Mucosa of descending colon (tissue), 3 donors: Measurements from ENCODE around the gene ITGAD. TPM values are rescaled to one million over a fixed set of nuclear protein-coding genes. Genes with fewer than 3 reads are reported as not detected.
A peak's percentile ranks its signal among the peaks of the same experiment; 100 is the strongest.

Source experiments
- ATAC-seq: fragments of 200-7000 bp; cut with Tn5 transposase; one replicate; pipeline ENCODE4 v1.9.1; 2020; ENCODE audit warnings: mild to moderate bottlenecking, moderate library complexity
- DNase-seq, 3 donors: peaks; one replicate each; pipeline ENCODE4 v3.0.0-alpha.2; 2020
- H3K36me3 ChIP-seq: fragments of 200-600 bp; one replicate; pipeline ENCODE4 v1.8.0; 2021; ENCODE audit warnings: low read depth, mild to moderate bottlenecking
- H3K4me1 ChIP-seq: fragments of 200-600 bp; one replicate; pipeline ENCODE4 v1.8.0; 2021; ENCODE audit warnings: low read depth, mild to moderate bottlenecking
- H3K4me3 ChIP-seq: fragments of 200-600 bp; one replicate; pipeline ENCODE4 v1.8.0; 2021; ENCODE audit warnings: mild to moderate bottlenecking
- H3K9me3 ChIP-seq: fragments of 200-600 bp; one replicate; pipeline ENCODE4 v1.8.0; 2021; ENCODE audit warnings: mild to moderate bottlenecking
- intact Hi-C, 2 donors: fragments of 100-400 bp; cut with DNase I in 1 of 2; cut with micrococcal nuclease in 1 of 2; formaldehyde crosslinking; loops; one replicate each; pipeline versions ENCODE4 v1.11.0 to v1.11.1; 2022; cut with DNase I, micrococcal nuclease
- total RNA-seq, 3 donors: library from RNA; stranded (reverse); fragmentation: NEBNext Ultra II Directional in 2 of 3; extraction: Animal tissue kit (Norgen Biotek cat#: 25700) in 2 of 3; gene quantifications; one replicate each; pipeline versions ENCODE4 v1.2.1 to v1.2.4, GENCODE V29; 2021 to 2023
- TF ChIP-seq, protein P1 (sequence below): fragments of 200-600 bp; IDR thresholded peaks from one replicate; pipeline ENCODE4 v1.8.0; 2022; ENCODE audit warnings: antibody characterized with exemption, mild to moderate bottlenecking
- donor health status: DM: no; HTN: no; CAD: no; lungs with moderate emphysema.
- donor health status: DM: no; HTN: no; CAD: no.
- donor health status: DM: no; HTN: yes; CAD: no.

ITGAD gene
- total RNA-seq, 3 donors from 2014 or later, result 0.41 TPM; not detected in 2

DNA sequence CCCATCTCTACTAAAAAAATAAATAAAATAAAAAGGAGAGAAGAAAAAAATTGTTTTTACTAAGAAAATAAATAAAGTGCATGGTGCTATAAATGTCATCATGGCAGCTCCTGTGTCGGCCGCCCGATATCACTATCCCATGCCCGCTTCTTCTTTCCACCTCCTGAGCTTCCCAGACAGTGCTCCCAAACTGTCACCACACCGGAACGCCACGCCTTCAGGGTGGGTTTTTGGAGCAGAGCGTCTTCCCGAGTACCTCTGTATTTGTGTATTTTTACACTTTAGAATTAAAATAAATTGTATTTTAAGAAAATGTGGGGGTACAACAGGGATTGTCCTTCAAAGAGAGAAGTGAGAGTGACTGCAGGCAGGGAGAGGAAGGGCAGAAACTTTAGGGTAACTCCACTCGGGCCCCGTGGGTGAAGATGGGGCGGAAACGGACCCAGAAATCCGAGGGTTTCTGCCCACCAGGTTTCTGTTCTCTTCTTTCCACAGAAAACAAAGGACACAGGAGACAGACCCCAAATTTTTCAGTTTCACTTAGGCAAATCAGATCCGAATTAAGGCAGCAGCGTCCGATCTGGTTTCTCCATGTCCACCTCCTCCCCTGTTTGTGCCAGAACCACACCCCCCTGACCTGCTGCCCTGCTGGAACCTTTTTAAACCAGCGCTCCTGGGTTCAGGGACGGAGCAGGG lies 41.7 kb upstream of the ITGAD start:
- no peak for ATAC-seq

DNA sequence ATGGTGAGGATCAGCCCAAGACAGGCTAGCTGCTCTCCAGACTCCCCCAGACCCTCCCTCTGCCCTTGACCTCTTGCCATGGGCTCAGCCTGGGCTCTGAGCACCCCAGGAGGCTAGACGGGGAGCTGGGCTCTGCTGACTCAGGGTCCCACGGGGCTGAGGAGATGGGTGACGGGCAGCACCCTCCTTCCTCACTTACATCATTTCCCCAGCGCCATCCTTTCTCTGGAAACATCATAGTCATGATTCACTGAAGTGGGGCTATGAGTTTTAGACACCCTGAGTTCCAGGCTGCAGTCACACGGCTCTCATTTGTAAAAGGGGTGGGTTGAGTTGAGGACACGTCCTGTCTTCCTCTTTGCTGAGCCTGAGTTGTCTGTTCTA lies 41.2 kb upstream of the ITGAD start:
- intact Hi-C loops, result no loop called here
- no peaks in the 10 kb centered on the region for H3K4me1 ChIP-seq

More for the DNA sequence above, 41.7 kb upstream of the ITGAD start:
- TF ChIP-seq, protein P1, sequence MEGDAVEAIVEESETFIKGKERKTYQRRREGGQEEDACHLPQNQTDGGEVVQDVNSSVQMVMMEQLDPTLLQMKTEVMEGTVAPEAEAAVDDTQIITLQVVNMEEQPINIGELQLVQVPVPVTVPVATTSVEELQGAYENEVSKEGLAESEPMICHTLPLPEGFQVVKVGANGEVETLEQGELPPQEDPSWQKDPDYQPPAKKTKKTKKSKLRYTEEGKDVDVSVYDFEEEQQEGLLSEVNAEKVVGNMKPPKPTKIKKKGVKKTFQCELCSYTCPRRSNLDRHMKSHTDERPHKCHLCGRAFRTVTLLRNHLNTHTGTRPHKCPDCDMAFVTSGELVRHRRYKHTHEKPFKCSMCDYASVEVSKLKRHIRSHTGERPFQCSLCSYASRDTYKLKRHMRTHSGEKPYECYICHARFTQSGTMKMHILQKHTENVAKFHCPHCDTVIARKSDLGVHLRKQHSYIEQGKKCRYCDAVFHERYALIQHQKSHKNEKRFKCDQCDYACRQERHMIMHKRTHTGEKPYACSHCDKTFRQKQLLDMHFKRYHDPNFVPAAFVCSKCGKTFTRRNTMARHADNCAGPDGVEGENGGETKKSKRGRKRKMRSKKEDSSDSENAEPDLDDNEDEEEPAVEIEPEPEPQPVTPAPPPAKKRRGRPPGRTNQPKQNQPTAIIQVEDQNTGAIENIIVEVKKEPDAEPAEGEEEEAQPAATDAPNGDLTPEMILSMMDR, result no peak
- no peak overlapping the region for H3K4me3 ChIP-seq
- intact Hi-C loops, result no loop called here
- H3K9me3 ChIP-seq, result no peaks in the 10 kb centered on the region
- H3K36me3 ChIP-seq, result no peaks in the 10 kb centered on the region
- no peaks in the 10 kb centered on the region for H3K4me1 ChIP-seq
- DNase-seq, result no peak

DNA sequence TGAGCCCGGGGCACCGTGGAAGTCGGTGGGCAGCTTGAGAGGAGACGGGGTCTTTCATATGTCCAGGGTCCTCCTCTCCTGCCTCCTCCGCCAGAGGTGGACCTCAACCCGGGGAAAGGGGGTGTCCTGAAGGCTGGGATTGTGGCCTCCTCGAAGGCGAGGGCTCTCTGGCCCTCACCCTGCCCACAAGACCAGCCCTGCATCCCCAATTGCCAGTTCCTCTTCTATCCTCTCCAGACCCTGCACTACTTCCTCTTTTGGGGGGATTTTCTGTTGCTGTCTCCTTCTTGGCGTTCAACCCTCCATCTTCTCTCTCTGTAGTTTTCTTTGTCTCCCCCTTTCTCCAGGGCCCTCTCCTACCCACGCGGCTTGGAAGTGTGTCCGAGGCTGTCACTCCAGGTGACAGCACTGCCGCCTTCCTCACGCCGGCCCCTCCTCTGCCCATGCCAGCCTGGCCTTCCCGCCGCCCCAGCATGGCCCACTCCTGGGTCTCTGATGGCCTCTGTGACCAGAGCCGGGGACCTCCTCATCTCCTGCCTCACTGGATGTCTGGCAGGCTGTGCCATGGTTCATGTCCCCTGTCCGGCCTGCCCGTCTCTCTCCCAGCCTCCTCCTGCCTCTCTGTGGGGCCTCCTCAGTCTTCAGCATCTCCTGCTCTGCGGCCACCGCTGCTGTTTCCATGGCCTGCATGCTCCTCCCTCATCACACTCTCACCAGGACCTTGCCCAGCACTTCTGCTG lies 40.6 kb upstream of the ITGAD start:
- Histone ChIP-seq H3K4me1 (no peaks in the 10 kb centered on the region), H3K4me3 (no peak overlapping the region), H3K36me3 (no peaks in the 10 kb centered on the region), H3K9me3 (no peaks in the 10 kb centered on the region)
- intact Hi-C loops, result no loop called here
- ATAC-seq (peak; percentile 50), DNase-seq (no peak)
- TF ChIP-seq, protein P1, result no peak

More for the DNA sequence above, 41.2 kb upstream of the ITGAD start:
- TF ChIP-seq, protein P1, result no peak
- Histone ChIP-seq H3K36me3 (no peaks in the 10 kb centered on the region), H3K4me3 (no peak overlapping the region), H3K9me3 (no peaks in the 10 kb centered on the region)
- DNase-seq (no peak), ATAC-seq (peak; percentile 15)

DNA sequence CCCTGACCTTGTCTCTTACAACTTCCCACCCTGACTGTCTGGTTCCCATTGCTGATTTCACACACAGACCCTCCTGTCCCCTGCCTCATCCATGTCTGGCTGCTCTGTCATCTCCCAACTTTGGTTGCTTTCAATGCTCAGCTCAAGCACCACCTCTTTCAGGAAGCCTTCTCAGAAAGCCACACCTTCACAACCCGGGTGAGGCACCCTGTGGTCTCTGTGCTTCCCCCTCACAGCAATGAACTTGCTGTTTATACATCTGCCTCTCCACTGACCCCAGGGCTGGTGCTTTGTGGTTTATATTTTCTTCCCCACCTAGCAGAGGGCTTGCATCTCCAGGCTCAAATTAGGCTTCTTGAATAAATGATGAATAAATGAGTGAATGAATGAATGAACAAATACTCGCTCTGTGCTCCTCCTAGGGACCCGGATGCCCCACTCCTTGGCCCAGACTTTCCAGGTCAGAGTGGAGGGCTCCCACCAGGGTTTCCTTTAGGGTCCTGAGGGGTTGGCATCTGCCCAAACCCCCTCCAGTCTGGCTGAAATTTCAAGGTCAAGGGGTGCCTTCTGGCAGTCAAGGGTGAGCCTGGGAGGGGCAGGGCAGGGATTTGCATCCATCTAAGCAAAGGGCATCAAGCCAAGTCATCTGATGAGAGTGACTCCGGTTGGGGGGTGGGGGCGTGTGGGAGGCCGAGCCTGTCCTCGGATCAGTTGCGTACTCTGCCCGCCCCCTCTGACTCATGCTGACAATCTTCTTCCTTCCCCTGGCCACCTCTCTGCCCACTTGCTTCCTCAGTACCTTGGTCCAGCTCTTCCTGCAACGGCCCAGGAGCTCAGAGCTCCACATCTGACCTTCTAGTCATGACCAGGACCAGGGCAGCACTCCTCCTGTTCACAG lies 38.5 kb upstream of the ITGAD start, which contains the start of gene ITGAX:
Gene ITGAX, plus strand, starts transcription at position 783 of the 898 bp plus-strand sequence. Its CDS starts 79 bp downstream, at position 862.
- ATAC-seq (peak; percentile 62), DNase-seq (peak; percentile 43 to 80 (median 49))
- H3K9me3 ChIP-seq, result no peaks in the 10 kb centered on the region
- no peaks in the 10 kb centered on the region for H3K36me3 ChIP-seq
- H3K4me3 ChIP-seq, result no peak within 1 kb of the TSS
- TF ChIP-seq, protein P1, result no peak
- intact Hi-C loops, result no loop called here
- H3K4me1 ChIP-seq, result no peaks in the 10 kb centered on the region

DNA sequence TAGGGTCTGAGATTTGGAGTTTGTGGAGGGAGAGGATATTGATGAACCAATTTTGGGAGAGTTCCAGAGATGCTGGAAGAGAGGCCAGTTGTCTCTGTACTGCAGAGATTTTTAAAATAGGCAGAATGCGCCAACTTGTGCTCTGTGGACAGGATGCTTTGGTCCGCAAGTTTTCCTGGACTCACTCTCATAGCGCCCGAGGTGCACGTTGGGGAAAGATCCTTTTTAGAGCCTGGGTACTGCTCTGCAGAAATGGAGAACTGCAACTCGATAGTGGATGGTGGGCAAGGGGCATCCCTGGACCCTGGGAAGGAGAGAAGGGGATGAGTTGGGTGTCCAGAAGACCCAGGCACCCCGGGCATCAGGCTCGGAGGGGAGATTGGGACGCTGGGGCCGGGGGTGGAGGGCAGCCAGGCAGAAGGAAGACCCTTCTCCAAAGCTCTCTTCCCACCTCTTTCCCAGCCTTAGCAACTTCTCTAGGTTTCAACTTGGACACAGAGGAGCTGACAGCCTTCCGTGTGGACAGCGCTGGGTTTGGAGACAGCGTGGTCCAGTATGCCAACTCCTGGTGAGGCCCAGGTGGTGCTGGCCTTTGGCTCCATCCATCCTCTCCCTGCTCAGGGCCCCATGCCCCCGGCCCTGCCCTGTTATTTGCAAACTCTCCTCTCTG lies 37.6 kb upstream of the ITGAD start:
- intact Hi-C loops, result no loop called here
- H3K9me3 ChIP-seq, result no peaks in the 10 kb centered on the region
- DNase-seq, result no peak
- no peak overlapping the region for H3K4me3 ChIP-seq
- H3K4me1 ChIP-seq, result no peaks in the 10 kb centered on the region
- H3K36me3 ChIP-seq, result no peaks in the 10 kb centered on the region
- TF ChIP-seq, protein P1, result no peak
- no peak for ATAC-seq
